Measurements from ENCODE around the gene FAM171A1. TPM values are rescaled to one million over a fixed set of nuclear protein-coding genes. Genes with fewer than 3 reads are reported as not detected.

Gene FAM171A1
- total and polyA plus RNA-seq, 2 experiments from 2014 or later, result 38.9 to 41.5 TPM

DNA sequence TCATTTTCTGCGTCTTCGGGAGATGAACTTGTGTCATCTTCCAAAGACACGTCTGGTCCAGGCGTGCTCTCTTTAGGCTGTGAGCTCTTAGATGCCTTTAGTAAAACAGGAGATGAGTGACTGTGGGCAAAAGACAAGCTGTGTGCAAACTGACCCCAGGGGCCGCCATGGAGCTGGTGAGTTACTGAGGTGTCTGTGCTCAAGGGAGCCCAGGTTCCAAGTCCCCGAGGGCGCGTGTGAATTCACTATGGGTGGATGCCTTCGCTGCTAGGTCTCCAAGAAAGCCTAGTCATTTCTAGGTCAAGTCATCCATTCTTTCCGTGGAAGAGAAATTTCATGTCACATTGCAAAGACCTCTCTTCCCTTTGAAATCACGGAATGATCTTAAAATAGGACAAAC, 118.7 kb downstream of the FAM171A1 start:
- Histone ChIP-seq H3K36me3 (no peaks in the 10 kb centered on the region), H3K27ac (no peak overlapping the region), H3K9me3 (ENCODE audit: low read depth) (no peaks in the 10 kb centered on the region), H3K4me1 (ENCODE audit: low read depth) (peaks cover 26% of the 10 kb centered on the region), H3K27me3 (no peaks in the 10 kb centered on the region), H3K4me3 (no peak overlapping the region)
- TF ChIP-seq, protein P1, sequence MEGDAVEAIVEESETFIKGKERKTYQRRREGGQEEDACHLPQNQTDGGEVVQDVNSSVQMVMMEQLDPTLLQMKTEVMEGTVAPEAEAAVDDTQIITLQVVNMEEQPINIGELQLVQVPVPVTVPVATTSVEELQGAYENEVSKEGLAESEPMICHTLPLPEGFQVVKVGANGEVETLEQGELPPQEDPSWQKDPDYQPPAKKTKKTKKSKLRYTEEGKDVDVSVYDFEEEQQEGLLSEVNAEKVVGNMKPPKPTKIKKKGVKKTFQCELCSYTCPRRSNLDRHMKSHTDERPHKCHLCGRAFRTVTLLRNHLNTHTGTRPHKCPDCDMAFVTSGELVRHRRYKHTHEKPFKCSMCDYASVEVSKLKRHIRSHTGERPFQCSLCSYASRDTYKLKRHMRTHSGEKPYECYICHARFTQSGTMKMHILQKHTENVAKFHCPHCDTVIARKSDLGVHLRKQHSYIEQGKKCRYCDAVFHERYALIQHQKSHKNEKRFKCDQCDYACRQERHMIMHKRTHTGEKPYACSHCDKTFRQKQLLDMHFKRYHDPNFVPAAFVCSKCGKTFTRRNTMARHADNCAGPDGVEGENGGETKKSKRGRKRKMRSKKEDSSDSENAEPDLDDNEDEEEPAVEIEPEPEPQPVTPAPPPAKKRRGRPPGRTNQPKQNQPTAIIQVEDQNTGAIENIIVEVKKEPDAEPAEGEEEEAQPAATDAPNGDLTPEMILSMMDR (IDR thresholded peaks at IDR 0.05; ENCODE audit: low read depth, low read length), result no peak
- no peak for DNase-seq (ENCODE audit: low read depth in 1 of 2, low spot score in 1 of 2)

DNA sequence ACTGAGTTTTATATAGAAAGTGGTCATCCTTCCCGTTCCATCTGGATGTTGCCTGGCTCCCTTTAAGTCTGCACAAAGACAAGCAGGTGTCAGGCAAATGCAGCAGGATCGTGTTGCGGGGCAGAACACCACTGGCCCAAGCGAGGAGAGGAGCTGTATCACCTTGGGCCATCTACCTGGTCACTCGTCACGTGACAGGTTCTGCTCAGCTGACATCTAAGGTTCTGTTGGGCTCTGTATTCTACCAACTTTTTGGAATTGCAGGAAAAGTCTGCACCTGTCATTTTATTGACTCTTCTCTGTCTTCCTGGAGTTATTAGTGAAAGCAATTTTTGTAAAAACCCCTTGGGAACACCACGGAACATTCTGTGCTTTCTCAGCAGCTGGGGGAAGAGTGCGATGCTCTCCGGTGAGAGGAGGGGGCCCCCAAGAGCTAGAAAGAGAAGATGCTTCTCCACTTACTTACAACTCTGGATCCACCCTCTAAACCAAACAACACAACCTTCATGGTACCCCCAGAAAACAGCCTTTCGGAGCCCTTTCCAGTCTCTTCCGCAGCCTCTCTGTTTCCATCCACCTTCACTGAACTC, 119.2 kb downstream of the FAM171A1 start:
- TF ChIP-seq, protein P1 (IDR thresholded peaks at IDR 0.05; ENCODE audit: low read depth, low read length), result no peak
- Histone ChIP-seq H3K9me3 (ENCODE audit: low read depth) (no peaks in the 10 kb centered on the region), H3K4me1 (ENCODE audit: low read depth) (peaks cover 26% of the 10 kb centered on the region), H3K4me3 (no peak overlapping the region), H3K27me3 (no peaks in the 10 kb centered on the region), H3K36me3 (no peaks in the 10 kb centered on the region), H3K27ac (no peak overlapping the region)
- no peak for DNase-seq (ENCODE audit: low read depth in 1 of 2, low spot score in 1 of 2)

DNA sequence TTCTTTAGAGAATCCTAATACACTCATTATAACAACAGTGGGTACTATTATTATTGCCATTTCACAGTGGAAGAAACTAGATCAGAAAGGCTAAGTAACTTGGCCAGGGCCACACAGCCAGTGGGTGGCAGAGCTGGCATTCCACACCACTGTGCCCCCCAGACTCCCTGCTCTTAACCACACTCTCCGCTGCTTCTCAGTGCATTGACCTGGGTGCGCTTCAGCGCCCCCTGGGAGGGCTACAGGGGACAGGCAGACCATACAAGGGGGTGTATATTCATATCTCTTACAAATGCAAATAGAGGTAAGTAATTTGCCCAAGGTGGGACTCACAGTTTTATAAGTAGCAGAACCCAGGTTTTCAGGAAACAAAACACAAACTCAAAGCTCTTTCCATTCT, 125.6 kb downstream of the FAM171A1 start:
- DNase-seq (ENCODE audit: low read depth in 1 of 2, low spot score in 1 of 2), result peak; percentile 26 to 42

DNA sequence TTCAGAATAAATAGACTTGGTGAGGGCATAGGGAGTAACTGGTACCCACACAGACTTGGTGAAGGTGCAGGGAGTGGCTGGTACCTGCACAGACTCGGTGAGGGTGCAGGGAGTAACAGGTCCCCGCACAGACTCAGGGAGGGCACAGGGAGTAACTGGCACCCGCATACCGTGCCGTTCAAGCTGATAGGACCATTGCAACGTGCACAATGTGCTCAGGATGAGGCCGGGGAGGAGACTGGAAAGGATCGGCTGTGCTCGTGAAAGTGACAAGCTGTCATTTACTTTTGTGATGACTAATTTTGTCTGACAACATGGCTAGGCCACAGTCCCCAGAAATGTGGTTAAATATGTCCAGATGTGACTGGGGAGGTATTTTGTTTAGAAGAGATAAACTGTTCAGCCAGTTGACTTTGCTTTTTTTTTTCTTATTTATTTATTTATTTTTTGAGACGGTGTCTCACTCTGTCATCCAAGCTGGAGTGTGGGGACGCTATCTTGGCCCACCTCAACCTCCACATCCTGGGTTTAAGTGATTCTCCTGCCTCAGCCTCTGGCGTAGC, 126.4 kb downstream of the FAM171A1 start:
- Histone ChIP-seq H3K36me3 (no peaks in the 10 kb centered on the region), H3K4me1 (ENCODE audit: low read depth) (no peaks in the 10 kb centered on the region), H3K27ac (no peak overlapping the region), H3K27me3 (no peaks in the 10 kb centered on the region), H3K4me3 (no peak overlapping the region), H3K9me3 (ENCODE audit: low read depth) (no peaks in the 10 kb centered on the region)
- TF ChIP-seq, protein P1 (IDR thresholded peaks at IDR 0.05; ENCODE audit: low read depth, low read length), result no peak
- DNase-seq (ENCODE audit: low read depth in 1 of 2, low spot score in 1 of 2), result no peak

More for the DNA sequence above, 125.6 kb downstream of the FAM171A1 start:
- H3K27ac ChIP-seq, result no peak overlapping the region
- TF ChIP-seq, protein P1 (IDR thresholded peaks at IDR 0.05; ENCODE audit: low read depth, low read length), result peak; percentile 43
- H3K9me3 ChIP-seq (ENCODE audit: low read depth), result no peaks in the 10 kb centered on the region
- H3K27me3 ChIP-seq, result no peaks in the 10 kb centered on the region
- no peaks in the 10 kb centered on the region for H3K36me3 ChIP-seq
- no peak overlapping the region for H3K4me3 ChIP-seq
- no peaks in the 10 kb centered on the region for H3K4me1 ChIP-seq (ENCODE audit: low read depth)

DNA sequence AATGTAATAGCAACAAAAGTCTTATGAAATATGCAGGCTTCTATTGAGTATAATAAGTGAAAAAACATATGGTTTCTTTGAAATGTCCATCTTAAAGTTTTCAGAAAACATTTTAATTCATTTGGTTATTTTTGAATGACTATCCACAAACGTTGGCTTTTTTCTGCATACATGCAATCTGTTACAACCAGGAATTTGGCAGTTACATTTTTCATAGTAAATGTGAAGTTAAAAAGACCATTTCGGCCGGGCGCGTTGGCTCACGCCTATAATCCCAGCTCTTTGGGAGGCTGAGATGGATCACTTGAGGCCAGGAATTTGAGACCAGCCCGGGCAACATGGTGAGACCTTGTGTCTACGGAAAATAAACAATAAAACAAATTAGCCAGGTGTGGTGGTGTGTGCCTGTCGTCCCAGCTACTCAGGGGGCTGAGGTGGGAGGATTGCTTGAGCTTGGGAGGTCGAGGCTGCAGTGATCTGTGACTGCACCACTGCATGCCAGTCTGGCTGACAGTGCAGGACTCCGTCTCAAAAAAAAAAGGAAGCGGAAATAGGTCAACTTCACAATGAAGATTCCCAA, 128.7 kb downstream of the FAM171A1 start:
- TF ChIP-seq, protein P1 (IDR thresholded peaks at IDR 0.05; ENCODE audit: low read depth, low read length), result no peak
- no peaks in the 10 kb centered on the region for H3K27me3 ChIP-seq
- no peak overlapping the region for H3K27ac ChIP-seq
- no peak for DNase-seq (ENCODE audit: low read depth in 1 of 2, low spot score in 1 of 2)
- H3K4me1 ChIP-seq (ENCODE audit: low read depth), result no peaks in the 10 kb centered on the region
- H3K36me3 ChIP-seq, result no peaks in the 10 kb centered on the region
- H3K4me3 ChIP-seq, result no peak overlapping the region
- no peaks in the 10 kb centered on the region for H3K9me3 ChIP-seq (ENCODE audit: low read depth)
